IMR-90 (cell line): ENCODE results near the gene GNA14. TPM values are rescaled to one million over a fixed set of nuclear protein-coding genes. Genes with fewer than 3 reads are reported as not detected.

Experiments used
- ATAC-seq: fragments of 200-7000 bp; cut with Tn5 transposase; 2 replicates; pipeline ENCODE4 v1.9.1; 2020; ENCODE audit warnings: low read depth, mild to moderate bottlenecking, moderate library complexity
- BruUV-seq: library from RNA; stranded (reverse); fragments of 400-500 nt; replicated peaks from 2 replicates; lab custom pipeline; 2021; lab: Mats Ljungman, UMichigan
- CTCF ChIA-PET: fragments of 300-600 bp; formaldehyde crosslinking; extraction: SDS; loops from one replicate; lab custom pipeline; 2021; ENCODE audit warnings: antibody characterized with exemption; lab: Yijun Ruan, JAX
- POLR2A ChIA-PET: fragments of 300-600 bp; sonication (Branson Sonifier 250); formaldehyde crosslinking; loops from one replicate; lab custom pipeline; 2022; ENCODE audit warnings: antibody characterized with exemption; ENCODE audit not compliant: unreplicated experiment; lab: Charles Lee
- DNase-seq: peaks from one replicate; pipeline ENCODE4 v3.0.0; 2013
- H2AFZ ChIP-seq: replicated peaks from 2 replicates; pipeline ENCODE3; 2013; ENCODE audit warnings: low read length, mild to moderate bottlenecking; ENCODE audit not compliant: poor library complexity
- H2AK5ac ChIP-seq: 2 replicates; pipeline ENCODE4 v1.6.1; 2013; ENCODE audit warnings: low read depth, low read length, inconsistent platforms
- H2AK9ac ChIP-seq: replicated peaks from 2 replicates; pipeline ENCODE3; 2013; ENCODE audit warnings: mild to moderate bottlenecking, low read depth, low read length, moderate library complexity; ENCODE audit not compliant: poor library complexity
- H2BK120ac ChIP-seq: 2 replicates; pipeline ENCODE4 v1.6.1; 2013; ENCODE audit warnings: low read depth, low read length, inconsistent platforms
- H2BK15ac ChIP-seq: 3 replicates; pipeline ENCODE4 v1.6.1; 2013; ENCODE audit warnings: low read depth, low read length, inconsistent platforms
- H2BK20ac ChIP-seq: 2 replicates; pipeline ENCODE4 v1.6.1; 2013; ENCODE audit warnings: low read depth, mild to moderate bottlenecking, inconsistent platforms, low read length, moderate library complexity
- H2BK5ac ChIP-seq: 2 replicates; pipeline ENCODE4 v1.6.1; 2013; ENCODE audit warnings: mild to moderate bottlenecking, low read depth, low read length, inconsistent platforms; ENCODE audit not compliant: poor library complexity, severe bottlenecking
- H3K14ac ChIP-seq: replicated peaks from 2 replicates; pipeline ENCODE4 v1.6.1; 2013; ENCODE audit warnings: low read depth, low read length, inconsistent platforms
- H3K18ac ChIP-seq: 2 replicates; pipeline ENCODE4 v1.6.1; 2013; ENCODE audit warnings: low read depth, low read length, control low read depth
- H3K23ac ChIP-seq: 2 replicates; pipeline ENCODE4 v1.6.1; 2013; ENCODE audit warnings: low read depth, low read length, inconsistent platforms
- H3K27ac ChIP-seq: 2 replicates; pipeline ENCODE4 v1.5.1; 2013; ENCODE audit warnings: mild to moderate bottlenecking, control low read depth, low read length; ENCODE audit not compliant: insufficient read depth
- H3K27me3 ChIP-seq: 2 replicates; pipeline ENCODE4 v1.6.1; 2013; ENCODE audit warnings: low read length; ENCODE audit not compliant: control insufficient read depth, insufficient read depth
- H3K36me3 ChIP-seq: 2 replicates; pipeline ENCODE4 v1.6.1; 2013; ENCODE audit warnings: low read length, mixed read lengths; ENCODE audit not compliant: control insufficient read depth, insufficient read depth
- H3K4ac ChIP-seq: 2 replicates; pipeline ENCODE4 v1.6.1; 2013; ENCODE audit warnings: low read depth, low read length, inconsistent platforms
- H3K4me1 ChIP-seq: 2 replicates; pipeline ENCODE4 v1.6.1; 2013; ENCODE audit warnings: low read length, mixed read lengths; ENCODE audit not compliant: control insufficient read depth, insufficient read depth
- H3K4me2 ChIP-seq: 2 replicates; pipeline ENCODE4 v1.6.1; 2013; ENCODE audit warnings: low read depth, mild to moderate bottlenecking, control low read depth, low read length, moderate library complexity
- H3K4me3 ChIP-seq: 2 replicates; pipeline ENCODE4 v1.5.1; 2013; ENCODE audit warnings: low read depth, mild to moderate bottlenecking, control low read depth, low read length, moderate library complexity; ENCODE audit not compliant: insufficient read depth
- H3K56ac ChIP-seq: 2 replicates; pipeline ENCODE4 v1.6.1; 2013; ENCODE audit warnings: low read length, inconsistent platforms; ENCODE audit not compliant: insufficient read depth; ENCODE audit errors: extremely low read depth
- H3K79me1 ChIP-seq, 2 experiments: 2 replicates each; pipeline ENCODE4 v1.6.1; 2013; ENCODE audit warnings: low read length in 2 of 2, inconsistent platforms in 1 of 2, low read depth in 1 of 2
- H3K9ac ChIP-seq: 2 replicates; pipeline ENCODE4 v1.6.1; 2013; ENCODE audit warnings: low read depth, low read length, control low read depth
- H3K9me1 ChIP-seq: 2 replicates; pipeline ENCODE4 v1.6.1; 2013; ENCODE audit warnings: low read length, inconsistent platforms; ENCODE audit not compliant: insufficient read depth
- H3K9me3 ChIP-seq: 2 replicates; pipeline ENCODE4 v1.6.1; 2013; ENCODE audit warnings: low read length; ENCODE audit not compliant: control insufficient read depth, insufficient read depth
- H4K20me1 ChIP-seq: 2 replicates; pipeline ENCODE4 v1.6.1; 2013; ENCODE audit warnings: low read length, inconsistent platforms; ENCODE audit not compliant: insufficient read depth
- H4K5ac ChIP-seq: 2 replicates; pipeline ENCODE4 v1.6.1; 2013; ENCODE audit warnings: mild to moderate bottlenecking, low read depth, low read length, control low read depth
- H4K8ac ChIP-seq, 2 experiments: 2 replicates each; pipeline ENCODE4 v1.6.1; 2013; ENCODE audit warnings: low read depth in 2 of 2, low read length in 2 of 2, control low read depth in 1 of 2, inconsistent platforms in 1 of 2
- H4K91ac ChIP-seq: 2 replicates; pipeline ENCODE4 v1.6.1; 2013; ENCODE audit warnings: low read depth, low read length, inconsistent platforms; ENCODE audit not compliant: insufficient read depth
- POLR2A ChIP-seq: IDR thresholded peaks from 2 replicates; pipeline ENCODE4 v1.6.1; 2012; ENCODE audit warnings: mild to moderate bottlenecking, low read depth, low read length
- RFX5 ChIP-seq: IDR thresholded peaks from 2 replicates; pipeline ENCODE4 v1.8.0; 2012; ENCODE audit warnings: low read depth, mild to moderate bottlenecking, low read length, moderate library complexity
- SMC3 ChIP-seq: fragments of 150-350 bp; IDR thresholded peaks from 2 replicates; pipeline ENCODE4 v1.6.1; 2016; ENCODE audit warnings: low read depth, mild to moderate bottlenecking, antibody characterized with exemption, low read length, moderate library complexity
- WGBS, 2 experiments: methylation state at CpG; one replicate each; pipeline versions ENCODE4 v1.1.5 to v1.1.7; 2013; ENCODE audit warnings: missing lambda C conversion rate in 2 of 2; ENCODE audit not compliant: insufficient read length in 1 of 2; ENCODE audit errors: extremely low coverage in 2 of 2; 5-methylcytosine and 5-hydroxymethylcytosine counted together
- dilution Hi-C: fragments of 300-500 bp; cut with HindIII; formaldehyde crosslinking; loops from one replicate; pipeline ENCODE4 v1.14.3; 2018; ENCODE audit warnings: low sequenced_read_pairs; ENCODE audit not compliant: unreplicated experiment
- in situ Hi-C: fragments of 300-500 bp; cut with MboI; formaldehyde crosslinking; loops from 3 replicates; pipeline ENCODE4 v1.14.3; 2019; ENCODE audit warnings: low sequenced_read_pairs, inconsistent platforms, mixed read lengths
- intact Hi-C: fragments of 100-400 bp; cut with micrococcal nuclease; formaldehyde crosslinking; loops from 2 replicates; pipeline ENCODE4 v1.10.0; 2022
- polyA plus RNA-seq, 3 experiments: library from polyadenylated mRNA; depleted of rRNA; stranded (reverse); fragments of >200 nt; gene quantifications; 2 replicates each; pipeline ENCODE4 v1.2.3, GENCODE V29; 2012; ENCODE audit warnings: low replicate concordance in 1 of 3
- total RNA-seq: library from RNA; depleted of rRNA; stranded (reverse); fragments of >200 nt; gene quantifications from 2 replicates; pipeline ENCODE4 v1.2.3, GENCODE V29; 2012
- TF ChIP-seq, protein P1 (sequence below): fragments of 150-350 bp; IDR thresholded peaks from 2 replicates; pipeline ENCODE4 v1.6.1; 2017; ENCODE audit warnings: mild to moderate bottlenecking, antibody characterized with exemption, low read length, low read depth

GNA14 gene
- total and polyA plus RNA-seq, 2 of the 4 experiments (the other 2 are of a cell fraction): under 0.01 to 0.03 TPM

- Histone ChIP-seq H3K27me3 (no peaks in the 10 kb centered on the region), H2AK9ac (no peak overlapping the region), H2BK5ac (no peak overlapping the region), H3K14ac (no peak overlapping the region), H3K9ac (no peak overlapping the region), H3K4me2 (no peak overlapping the region), H3K56ac (no peak overlapping the region), H4K8ac (no peak overlapping the region), H3K36me3 (no peaks in the 10 kb centered on the region), H3K9me1 (no peaks in the 10 kb centered on the region), H2BK15ac (no peak overlapping the region), H2BK120ac (no peak overlapping the region), H3K23ac (no peak overlapping the region), H3K79me1 (no peaks in the 10 kb centered on the region), H2BK20ac (no peak overlapping the region), H3K27ac (no peak overlapping the region), H4K20me1 (no peaks in the 10 kb centered on the region), H3K4ac (no peak overlapping the region), H3K4me1 (no peaks in the 10 kb centered on the region), H2AFZ (no peak overlapping the region), H4K91ac (no peak overlapping the region), H3K9me3 (peaks cover 2% of the 10 kb centered on the region; the same call in 1 of the 2 replicates), H3K18ac (no peak overlapping the region), H2AK5ac (no peak overlapping the region), H3K4me3 (no peak overlapping the region), H4K5ac (no peak overlapping the region)
- 85% methylated on average over 2 of the region's 5 CpGs; no CpG with 5 or more reads in 1 of the 2 experiments for whole genome bisulfite sequencing, 2 experiments
- no TSS peak for BruUV-seq
- intact Hi-C loops (no loop called here), dilution Hi-C loops (no loop called here), in situ Hi-C loops (no loop called here)
- ChIA-PET POLR2A (no interaction called here), CTCF (no interaction called here)
- DNase-seq: no peak
- no peak for ATAC-seq
- TF ChIP-seq SMC3 (no peak), RFX5 (no peak), POLR2A (no peak)
- TF ChIP-seq, protein P1, sequence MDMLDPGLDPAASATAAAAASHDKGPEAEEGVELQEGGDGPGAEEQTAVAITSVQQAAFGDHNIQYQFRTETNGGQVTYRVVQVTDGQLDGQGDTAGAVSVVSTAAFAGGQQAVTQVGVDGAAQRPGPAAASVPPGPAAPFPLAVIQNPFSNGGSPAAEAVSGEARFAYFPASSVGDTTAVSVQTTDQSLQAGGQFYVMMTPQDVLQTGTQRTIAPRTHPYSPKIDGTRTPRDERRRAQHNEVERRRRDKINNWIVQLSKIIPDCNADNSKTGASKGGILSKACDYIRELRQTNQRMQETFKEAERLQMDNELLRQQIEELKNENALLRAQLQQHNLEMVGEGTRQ: no peak
Measured at GRCh38 chr9:77469515-77470231, 178.4 kb downstream of the GNA14 start.
